ENCODE results near the gene SERP2. TPM values are rescaled to one million over a fixed set of nuclear protein-coding genes. Genes with fewer than 3 reads are reported as not detected.
A peak's percentile ranks its signal among the peaks of the same experiment; 100 is the strongest.

Gene SERP2
- total RNA-seq, 4 donors from 2014 or later = 13.1 to 20.5 (median 15.7) TPM

- H3K4me1 ChIP-seq = peaks cover 0 to 15% (median 2%) of the 10 kb centered on the region in 4 donors
- H3K27me3 ChIP-seq = no peaks in the 10 kb centered on the region
- no peak overlapping the region for H3K4me3 ChIP-seq
- TF ChIP-seq POLR2A (IDR thresholded peaks at IDR 0.05) (no peak), EP300 (IDR thresholded peaks at IDR 0.05) (no peak), CTCF (IDR thresholded peaks at IDR 0.05) (no peak)
- DNase-seq (ENCODE audit: low spot score in 2 of 2) = no peak
- H3K9me3 ChIP-seq = no peaks in the 10 kb centered on the region
- 54 to 56% methylated on average over 8 of the region's 8 CpGs for WGBS, 2 donors
- H3K36me3 ChIP-seq = peaks cover 0 to 7% (median 0%) of the 10 kb centered on the region in 3 donors
- no peak overlapping the region for H3K27ac ChIP-seq
Measured at GRCh38 chr13:44393391-44393790, 19.8 kb downstream of the SERP2 start.

- Histone ChIP-seq H3K27ac (no peak overlapping the region), H3K4me1 (peaks cover 0 to 15% (median 2%) of the 10 kb centered on the region in 4 donors), H3K4me3 (no peak overlapping the region), H3K36me3 (peaks cover 0 to 7% (median 0%) of the 10 kb centered on the region in 3 donors), H3K9me3 (no peaks in the 10 kb centered on the region), H3K27me3 (no peaks in the 10 kb centered on the region)
- TF ChIP-seq EP300 (IDR thresholded peaks at IDR 0.05) (no peak), POLR2A (IDR thresholded peaks at IDR 0.05) (no peak), CTCF (IDR thresholded peaks at IDR 0.05) (no peak)
- no peak for DNase-seq (ENCODE audit: low spot score in 2 of 2)
Measured at GRCh38 chr13:44394658-44395057, 21.0 kb downstream of the SERP2 start.

- WGBS, 2 donors = 80 to 85% methylated on average over 8 of the region's 8 CpGs
Measured at GRCh38 chr13:44395976-44396694, 22.5 kb downstream of the SERP2 start.

GRCh38 chr13:44396701-44397580 lies 23.3 kb downstream of the SERP2 start:
- TF ChIP-seq EP300 (IDR thresholded peaks at IDR 0.05) = peak in 1 of 2 donors; percentile 30
- no peak for TF ChIP-seq CTCF (IDR thresholded peaks at IDR 0.05)
- no peak for TF ChIP-seq POLR2A (IDR thresholded peaks at IDR 0.05)
- Histone ChIP-seq H3K9me3 (no peaks in the 10 kb centered on the region), H3K4me3 (peak overlapping the region in 1 of 4 donors; percentile 11), H3K27ac (peak overlapping the region in 3 of 4 donors; percentile 46 to 60 (median 52)), H3K27me3 (no peaks in the 10 kb centered on the region), H3K4me1 (peaks cover 0 to 15% (median 2%) of the 10 kb centered on the region in 4 donors), H3K36me3 (no peaks in the 10 kb centered on the region)
- 52 to 57% methylated on average over 26 of the region's 26 CpGs for WGBS, 2 donors
- no peak for DNase-seq (ENCODE audit: low spot score in 2 of 2)

More at GRCh38 chr13:44395976-44396694, 22.5 kb downstream of the SERP2 start:
- H3K9me3 ChIP-seq = no peaks in the 10 kb centered on the region
- no peak for TF ChIP-seq CTCF (IDR thresholded peaks at IDR 0.05)
- TF ChIP-seq POLR2A (IDR thresholded peaks at IDR 0.05) = no peak
- TF ChIP-seq EP300 (IDR thresholded peaks at IDR 0.05) = no peak
- peak overlapping the region in 2 of 4 donors; percentile 46 to 60 for H3K27ac ChIP-seq
- H3K4me3 ChIP-seq = no peak overlapping the region
- H3K27me3 ChIP-seq = no peaks in the 10 kb centered on the region
- peaks cover 0 to 15% (median 2%) of the 10 kb centered on the region in 4 donors for H3K4me1 ChIP-seq
- H3K36me3 ChIP-seq = no peaks in the 10 kb centered on the region
- no peak for DNase-seq (ENCODE audit: low spot score in 2 of 2)
